ENCODE measurements around the gene ZNF428.

Gene ZNF428

DNA sequence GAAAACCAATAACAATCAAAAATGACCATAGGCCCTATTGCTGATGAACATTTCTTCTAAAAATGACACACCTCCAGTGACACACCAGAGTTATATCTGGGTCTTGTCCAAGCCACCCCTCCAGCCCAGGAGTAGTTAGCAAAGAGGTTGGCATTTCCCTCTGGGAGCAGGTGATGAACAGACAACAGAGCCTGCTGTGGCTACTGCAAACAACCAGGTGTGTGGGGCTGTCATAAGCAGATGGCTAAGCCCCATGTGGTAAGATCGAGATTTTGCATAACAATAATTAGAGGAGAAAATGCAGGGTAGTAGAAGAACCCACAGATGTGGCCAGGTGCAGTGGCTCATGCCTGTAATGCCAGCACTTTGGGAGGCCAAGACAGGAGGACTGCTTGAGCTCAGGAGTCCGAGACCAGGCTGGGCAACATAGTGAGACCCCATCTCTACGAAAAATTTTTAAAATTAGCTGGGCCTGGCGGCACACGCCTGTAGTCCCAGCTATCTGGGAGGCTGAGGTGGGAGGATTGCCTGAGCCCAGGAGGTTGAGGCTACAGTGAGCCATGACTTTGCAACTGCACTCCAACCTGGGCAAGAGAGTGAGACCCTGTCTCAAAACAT, 49.1 kb downstream of the ZNF428 start:
- POLR2A ChIA-PET: interaction anchor here (1.2 kb wide), 1 partner anchor 26 kb away, joined by 5 read pairs; the partner anchor contains the start of genes IRGQ and ZNF576

DNA sequence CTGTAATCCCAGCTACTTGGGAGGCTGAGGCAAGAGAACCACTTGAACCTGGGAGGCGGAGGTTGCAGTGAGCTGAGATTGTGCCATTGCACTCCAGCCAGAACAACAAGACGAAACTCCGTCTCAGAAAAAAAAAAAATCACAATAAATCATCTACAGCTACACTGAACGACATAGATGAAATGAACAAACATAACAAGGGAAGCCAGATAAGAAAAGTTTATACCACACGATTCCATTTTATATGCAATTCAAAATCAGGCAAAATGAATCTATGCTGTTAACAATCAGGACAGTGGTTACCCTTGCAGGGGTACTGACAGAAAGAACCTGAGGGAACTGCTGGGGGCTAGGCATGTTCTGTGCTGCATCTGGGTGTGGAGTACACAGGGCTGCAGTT, 49.8 kb downstream of the ZNF428 start:
- no peak for TF ChIP-seq NFRKB (IDR thresholded peaks at IDR 0.05)
- TF ChIP-seq LEF1 (IDR thresholded peaks at IDR 0.05; ENCODE audit: borderline replicate concordance): no peak
- ChIA-PET POLR2A (no interaction called here), CTCF (no interaction called here)
- DNase-seq (ENCODE audit: extremely low spot score): no peak

More for the DNA sequence above, 49.1 kb downstream of the ZNF428 start:
- DNase-seq (ENCODE audit: extremely low spot score): no peak
- no peak for TF ChIP-seq FOXK2 (IDR thresholded peaks at IDR 0.05)
- no peak for TF ChIP-seq TARDBP (IDR thresholded peaks at IDR 0.05)
- no peak for TF ChIP-seq L3MBTL2 (conservative IDR thresholded peaks at IDR 0.05)
- TF ChIP-seq FOXA1 (IDR thresholded peaks at IDR 0.05): no peak
- TF ChIP-seq, protein P1, sequence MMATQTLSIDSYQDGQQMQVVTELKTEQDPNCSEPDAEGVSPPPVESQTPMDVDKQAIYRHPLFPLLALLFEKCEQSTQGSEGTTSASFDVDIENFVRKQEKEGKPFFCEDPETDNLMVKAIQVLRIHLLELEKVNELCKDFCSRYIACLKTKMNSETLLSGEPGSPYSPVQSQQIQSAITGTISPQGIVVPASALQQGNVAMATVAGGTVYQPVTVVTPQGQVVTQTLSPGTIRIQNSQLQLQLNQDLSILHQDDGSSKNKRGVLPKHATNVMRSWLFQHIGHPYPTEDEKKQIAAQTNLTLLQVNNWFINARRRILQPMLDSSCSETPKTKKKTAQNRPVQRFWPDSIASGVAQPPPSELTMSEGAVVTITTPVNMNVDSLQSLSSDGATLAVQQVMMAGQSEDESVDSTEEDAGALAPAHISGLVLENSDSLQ (IDR thresholded peaks at IDR 0.05): no peak
- CTCF ChIA-PET: no interaction called here

DNA sequence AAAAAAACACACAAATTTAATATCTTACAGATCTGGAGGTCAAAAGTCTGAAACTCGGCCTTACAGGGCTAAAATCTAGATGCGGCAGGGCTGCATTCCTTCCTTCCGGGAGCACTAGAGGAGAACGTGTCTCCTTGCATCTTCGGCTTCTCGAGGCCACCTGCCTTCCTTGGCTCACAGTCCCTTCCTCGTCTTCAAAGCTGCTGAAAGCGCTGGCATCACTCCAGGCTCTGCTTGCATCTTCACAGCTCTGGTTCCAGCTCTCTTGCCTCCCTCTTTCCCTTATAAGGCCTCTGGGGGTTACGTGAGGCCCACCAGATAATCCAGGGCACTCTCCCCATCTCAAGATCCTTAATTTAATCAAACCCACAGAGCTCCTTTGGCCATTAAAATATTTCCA, 54.6 kb downstream of the ZNF428 start:
- DNase-seq (ENCODE audit: extremely low spot score): no peak
- TF ChIP-seq L3MBTL2 (conservative IDR thresholded peaks at IDR 0.05) (no peak), SP1 (IDR thresholded peaks at IDR 0.05) (no peak), BHLHE40 (IDR thresholded peaks at IDR 0.05; ENCODE audit: borderline replicate concordance) (no peak), FOXK2 (IDR thresholded peaks at IDR 0.05) (no peak), FOXA1 (IDR thresholded peaks at IDR 0.05) (no peak), CTBP1 (IDR thresholded peaks at IDR 0.05; ENCODE audit: borderline replicate concordance) (no peak), NFRKB (IDR thresholded peaks at IDR 0.05) (no peak), ELF4 (IDR thresholded peaks at IDR 0.05) (no peak), LEF1 (IDR thresholded peaks at IDR 0.05; ENCODE audit: borderline replicate concordance) (no peak)
- ChIA-PET POLR2A (no interaction called here), CTCF (interaction anchor here (1.7 kb wide), 1 partner anchor 10 kb away, joined by 5 read pairs; no protein-coding TSS in a partner anchor)

DNA sequence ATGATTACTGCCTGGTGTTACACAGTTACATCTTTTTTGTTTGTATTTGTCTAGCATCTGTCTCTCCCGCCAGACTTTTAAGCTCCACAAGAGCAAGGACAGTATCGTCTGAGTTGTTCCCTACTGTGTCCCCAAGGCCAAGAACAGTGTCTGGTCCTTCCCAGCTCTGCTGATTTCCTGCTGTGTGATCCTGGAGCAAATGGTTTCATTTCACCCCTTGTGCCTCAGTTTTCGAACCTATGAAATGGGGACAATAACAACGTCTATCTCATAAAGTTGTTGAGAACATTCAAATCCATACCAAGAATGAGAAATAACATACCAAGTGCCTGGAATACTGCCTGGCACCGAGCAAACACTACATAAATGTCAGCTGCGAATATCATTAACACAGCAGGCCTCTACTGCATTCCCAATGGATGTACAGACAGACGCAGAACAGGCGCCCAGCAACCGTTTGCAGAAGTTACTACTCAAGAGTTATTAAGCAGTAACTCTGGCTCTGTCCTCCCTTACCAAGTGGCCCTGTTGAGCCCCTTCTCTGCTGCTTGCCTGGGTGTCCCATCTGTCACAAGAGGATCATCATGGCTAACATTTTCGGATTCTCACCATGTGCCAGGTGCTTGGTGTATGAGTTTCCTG, 55.5 kb downstream of the ZNF428 start:
- ChIA-PET CTCF (interaction anchor here (1.7 kb wide), 1 partner anchor 9 kb away, joined by 5 read pairs; no protein-coding TSS in a partner anchor), POLR2A (interaction anchor here (0.8 kb wide), 1 partner anchor 9 kb away, joined by 3 read pairs; no protein-coding TSS in a partner anchor)
- TF ChIP-seq ARNT (IDR thresholded peaks at IDR 0.05) (no peak), SUZ12 (IDR thresholded peaks at IDR 0.05) (no peak), SP1 (IDR thresholded peaks at IDR 0.05) (no peak), ZNF384 (IDR thresholded peaks at IDR 0.05) (no peak), LEF1 (IDR thresholded peaks at IDR 0.05; ENCODE audit: borderline replicate concordance) (no peak), CTBP1 (IDR thresholded peaks at IDR 0.05; ENCODE audit: borderline replicate concordance) (no peak), FOXK2 (IDR thresholded peaks at IDR 0.05) (no peak)
- DNase-seq (ENCODE audit: extremely low spot score): no peak

DNA sequence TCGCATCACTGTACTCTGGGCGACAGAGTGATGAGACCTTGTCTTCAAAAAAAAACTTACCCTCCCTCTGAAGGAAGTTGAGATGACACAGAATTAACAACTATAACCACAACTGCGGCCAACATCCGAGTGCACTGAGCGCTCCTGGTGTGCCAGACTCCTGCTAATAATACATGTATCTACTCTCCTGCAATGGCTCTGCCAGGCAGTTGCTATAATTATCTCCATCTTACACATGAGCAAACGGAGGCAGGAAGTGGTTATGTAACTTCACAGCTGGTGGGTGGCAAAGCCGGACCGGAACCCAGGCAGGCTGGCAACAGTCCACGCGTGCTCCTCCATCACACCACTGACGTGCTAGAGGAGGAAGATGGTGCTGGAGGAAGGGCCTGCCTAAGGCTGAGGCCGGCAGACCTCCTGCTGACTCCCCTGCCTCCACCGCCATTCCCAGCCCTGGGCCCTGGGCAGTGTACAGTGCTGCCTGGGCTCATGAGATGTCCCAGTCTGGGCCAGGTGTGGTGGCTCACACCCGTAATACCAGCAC, 56.7 kb downstream of the ZNF428 start:
- no peak for DNase-seq (ENCODE audit: extremely low spot score)
- ChIA-PET CTCF (no interaction called here), POLR2A (no interaction called here)
- TF ChIP-seq ZNF384 (IDR thresholded peaks at IDR 0.05) (no peak), LEF1 (IDR thresholded peaks at IDR 0.05; ENCODE audit: borderline replicate concordance) (no peak), TARDBP (IDR thresholded peaks at IDR 0.05) (no peak), FOXA1 (IDR thresholded peaks at IDR 0.05) (no peak), ELF4 (IDR thresholded peaks at IDR 0.05) (no peak), L3MBTL2 (conservative IDR thresholded peaks at IDR 0.05) (no peak), FOXK2 (IDR thresholded peaks at IDR 0.05) (no peak), HDGF (IDR thresholded peaks at IDR 0.05; ENCODE audit: borderline replicate concordance) (no peak), NFRKB (IDR thresholded peaks at IDR 0.05) (no peak), CTBP1 (IDR thresholded peaks at IDR 0.05; ENCODE audit: borderline replicate concordance) (no peak), SUZ12 (IDR thresholded peaks at IDR 0.05) (no peak), BHLHE40 (IDR thresholded peaks at IDR 0.05; ENCODE audit: borderline replicate concordance) (no peak), ARNT (IDR thresholded peaks at IDR 0.05) (no peak), FOXM1 (IDR thresholded peaks at IDR 0.05; ENCODE audit: borderline replicate concordance) (no peak)
- TF ChIP-seq, protein P1 (IDR thresholded peaks at IDR 0.05): no peak

DNA sequence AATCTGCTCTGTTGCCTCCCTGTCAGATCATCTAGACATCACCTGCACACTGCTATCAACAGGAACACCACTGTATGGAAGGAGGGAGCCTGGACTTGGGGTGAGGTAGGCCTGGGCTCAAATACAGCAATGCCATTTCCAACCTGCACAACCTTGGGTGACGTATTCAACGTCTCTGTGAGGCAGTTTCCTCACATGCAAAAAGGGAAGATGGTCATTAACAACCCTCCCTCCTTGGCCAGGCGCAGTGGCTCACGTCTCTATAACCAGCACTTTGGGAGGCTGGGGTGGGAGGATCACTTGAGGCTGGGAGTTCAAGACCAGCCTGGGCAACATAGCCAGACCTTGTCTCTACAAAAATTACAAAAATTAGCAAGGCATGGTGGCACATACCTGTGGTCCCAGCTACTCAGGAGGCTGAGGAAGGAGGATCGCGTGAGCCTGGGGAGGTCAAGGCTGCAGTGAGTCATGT, 57.2 kb downstream of the ZNF428 start:
- ChIA-PET CTCF (no interaction called here), POLR2A (no interaction called here)
- TF ChIP-seq LEF1 (IDR thresholded peaks at IDR 0.05; ENCODE audit: borderline replicate concordance): no peak
- no peak for TF ChIP-seq FOXK2 (IDR thresholded peaks at IDR 0.05)
- TF ChIP-seq, protein P1 (IDR thresholded peaks at IDR 0.05): no peak
- TF ChIP-seq ARNT (IDR thresholded peaks at IDR 0.05): no peak
- DNase-seq (ENCODE audit: extremely low spot score): no peak
